SU-DHL-6 (cell line): ENCODE results near the gene GUK1.

Source experiments
- H2AFZ ChIP-seq: fragments of 200-600 bp; sonication (generic); 2 replicates; pipeline ENCODE4 v1.6.1; 2014; ENCODE audit warnings: low read depth, mild to moderate bottlenecking, moderate library complexity, mixed read lengths, antibody characterized with exemption, low read length; ENCODE audit not compliant: severe bottlenecking
- H3F3A ChIP-seq: fragments of 200-600 bp; shearing (Covaris generic); 2 replicates; pipeline ENCODE4 v1.6.0; 2016; ENCODE audit warnings: antibody characterized with exemption, mild to moderate bottlenecking; ENCODE audit not compliant: insufficient read depth
- H3K27ac ChIP-seq: fragments of 200-600 bp; sonication (generic); 2 replicates; pipeline ENCODE4 v1.5.1; 2016; ENCODE audit warnings: low read depth, mild to moderate bottlenecking, low read length, moderate library complexity, mixed read lengths
- H3K27me3 ChIP-seq: fragments of 200-600 bp; sonication (generic), shearing (Covaris generic); 2 replicates; pipeline ENCODE4 v1.6.0; 2014; ENCODE audit warnings: mild to moderate bottlenecking, low read length
- H3K36me3 ChIP-seq: fragments of 200-600 bp; sonication (generic); 2 replicates; pipeline ENCODE4 v1.6.1; 2014; ENCODE audit warnings: mild to moderate bottlenecking, low read length, mixed read lengths
- H3K4me2 ChIP-seq: fragments of 300-600, 200-600 bp; shearing (Covaris generic), sonication (generic); 2 replicates; pipeline ENCODE4 v1.6.0; 2014; ENCODE audit warnings: low read length, low read depth, mild to moderate bottlenecking; ENCODE audit not compliant: poor library complexity, severe bottlenecking
- H3K4me3 ChIP-seq: fragments of 200-600 bp; sonication (generic); 2 replicates; pipeline ENCODE4 v1.5.1; 2014; ENCODE audit warnings: antibody characterized with exemption, low read length, mild to moderate bottlenecking, mixed read lengths; ENCODE audit not compliant: insufficient read depth, poor library complexity, severe bottlenecking
- H3K79me2 ChIP-seq: fragments of 200-600 bp; sonication (generic); 2 replicates; pipeline ENCODE4 v1.6.1; 2014; ENCODE audit warnings: mild to moderate bottlenecking, low read length, moderate library complexity; ENCODE audit not compliant: insufficient read depth
- H3K9ac ChIP-seq: fragments of 200-600 bp; sonication (generic); 2 replicates; pipeline ENCODE4 v1.7.0; 2014; ENCODE audit warnings: mild to moderate bottlenecking, low read length
- H3K9me2 ChIP-seq: fragments of 200-600 bp; sonication (generic); replicated peaks from 2 replicates; pipeline ENCODE4 v1.6.1; 2014; ENCODE audit warnings: low read length; ENCODE audit not compliant: insufficient read depth
- H3K9me3 ChIP-seq: fragments of 200-600 bp; sonication (generic); 2 replicates; pipeline ENCODE4 v1.6.1; 2014; ENCODE audit warnings: low read length, mixed read lengths; ENCODE audit not compliant: insufficient read depth
- H4K20me1 ChIP-seq: fragments of 200-600 bp; sonication (generic); 2 replicates; pipeline ENCODE4 v1.6.1; 2014; ENCODE audit warnings: low read depth, mild to moderate bottlenecking, antibody characterized with exemption, low read length, moderate library complexity, mixed read lengths
- EZH2phosphoT487 ChIP-seq: fragments of 200-600 bp; sonication (generic), shearing (Covaris generic); conservative IDR thresholded peaks from 2 replicates; pipeline ENCODE4 v1.6.1; 2018; ENCODE audit warnings: mild to moderate bottlenecking, antibody characterized with exemption, low read length, moderate library complexity, mixed read lengths
- TF ChIP-seq, protein P1 (sequence below): fragments of 200-600 bp; sonication (generic); IDR thresholded peaks from one replicate; pipeline ENCODE4 v1.5.1; 2017; ENCODE audit warnings: antibody characterized with exemption, mild to moderate bottlenecking, low read length, moderate library complexity; ENCODE audit not compliant: insufficient read depth, poor library complexity, severe bottlenecking

GUK1 gene

DNA sequence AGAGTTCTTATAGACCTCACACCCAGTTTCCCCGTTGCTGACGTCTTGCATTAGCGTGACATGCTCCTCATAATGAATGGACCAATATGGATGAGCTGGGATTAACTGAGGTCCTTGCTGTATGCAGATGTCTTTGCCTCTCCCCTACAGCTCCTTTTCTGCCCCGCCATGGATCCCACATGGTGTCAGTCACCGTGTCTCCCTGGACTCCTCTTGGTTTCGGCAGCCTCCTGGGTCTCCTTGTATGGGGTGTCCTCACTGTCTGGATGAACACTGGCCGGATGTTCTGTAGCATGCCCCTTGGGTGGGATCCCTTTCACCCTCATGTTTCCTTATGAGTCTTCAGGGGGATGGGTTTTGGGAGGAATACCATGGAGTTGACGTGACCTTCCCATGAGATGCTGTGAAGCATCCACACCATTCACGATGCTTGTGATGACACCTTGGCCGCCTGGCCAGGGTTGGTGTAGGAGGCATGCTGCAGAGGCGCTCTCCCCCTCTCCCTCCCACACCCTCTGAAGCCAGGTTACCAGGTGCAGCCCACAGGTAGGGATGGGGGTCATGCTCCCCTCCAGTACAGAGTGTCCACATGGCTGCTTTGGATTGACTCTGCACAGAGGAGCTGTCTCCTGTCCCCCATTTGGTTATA is 14.1 kb downstream of the GUK1 start:
- TF ChIP-seq, protein P1, sequence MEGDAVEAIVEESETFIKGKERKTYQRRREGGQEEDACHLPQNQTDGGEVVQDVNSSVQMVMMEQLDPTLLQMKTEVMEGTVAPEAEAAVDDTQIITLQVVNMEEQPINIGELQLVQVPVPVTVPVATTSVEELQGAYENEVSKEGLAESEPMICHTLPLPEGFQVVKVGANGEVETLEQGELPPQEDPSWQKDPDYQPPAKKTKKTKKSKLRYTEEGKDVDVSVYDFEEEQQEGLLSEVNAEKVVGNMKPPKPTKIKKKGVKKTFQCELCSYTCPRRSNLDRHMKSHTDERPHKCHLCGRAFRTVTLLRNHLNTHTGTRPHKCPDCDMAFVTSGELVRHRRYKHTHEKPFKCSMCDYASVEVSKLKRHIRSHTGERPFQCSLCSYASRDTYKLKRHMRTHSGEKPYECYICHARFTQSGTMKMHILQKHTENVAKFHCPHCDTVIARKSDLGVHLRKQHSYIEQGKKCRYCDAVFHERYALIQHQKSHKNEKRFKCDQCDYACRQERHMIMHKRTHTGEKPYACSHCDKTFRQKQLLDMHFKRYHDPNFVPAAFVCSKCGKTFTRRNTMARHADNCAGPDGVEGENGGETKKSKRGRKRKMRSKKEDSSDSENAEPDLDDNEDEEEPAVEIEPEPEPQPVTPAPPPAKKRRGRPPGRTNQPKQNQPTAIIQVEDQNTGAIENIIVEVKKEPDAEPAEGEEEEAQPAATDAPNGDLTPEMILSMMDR: no peak
- no peak for TF ChIP-seq EZH2phosphoT487
- no peaks in the 10 kb centered on the region for H3K27me3 ChIP-seq
- no peaks in the 10 kb centered on the region for H3K9me2 ChIP-seq
- no peak overlapping the region for H2AFZ ChIP-seq
- no peak overlapping the region for H3K4me3 ChIP-seq
- H3K79me2 ChIP-seq: no peaks in the 10 kb centered on the region
- no peaks in the 10 kb centered on the region for H3K9me3 ChIP-seq
- no peak overlapping the region for H3K27ac ChIP-seq
- H3F3A ChIP-seq: no peaks in the 10 kb centered on the region
- no peaks in the 10 kb centered on the region; the same call in 1 of the 2 replicates for H4K20me1 ChIP-seq
- H3K4me2 ChIP-seq: no peak overlapping the region
- H3K9ac ChIP-seq: no peak overlapping the region
- no peaks in the 10 kb centered on the region for H3K36me3 ChIP-seq

DNA sequence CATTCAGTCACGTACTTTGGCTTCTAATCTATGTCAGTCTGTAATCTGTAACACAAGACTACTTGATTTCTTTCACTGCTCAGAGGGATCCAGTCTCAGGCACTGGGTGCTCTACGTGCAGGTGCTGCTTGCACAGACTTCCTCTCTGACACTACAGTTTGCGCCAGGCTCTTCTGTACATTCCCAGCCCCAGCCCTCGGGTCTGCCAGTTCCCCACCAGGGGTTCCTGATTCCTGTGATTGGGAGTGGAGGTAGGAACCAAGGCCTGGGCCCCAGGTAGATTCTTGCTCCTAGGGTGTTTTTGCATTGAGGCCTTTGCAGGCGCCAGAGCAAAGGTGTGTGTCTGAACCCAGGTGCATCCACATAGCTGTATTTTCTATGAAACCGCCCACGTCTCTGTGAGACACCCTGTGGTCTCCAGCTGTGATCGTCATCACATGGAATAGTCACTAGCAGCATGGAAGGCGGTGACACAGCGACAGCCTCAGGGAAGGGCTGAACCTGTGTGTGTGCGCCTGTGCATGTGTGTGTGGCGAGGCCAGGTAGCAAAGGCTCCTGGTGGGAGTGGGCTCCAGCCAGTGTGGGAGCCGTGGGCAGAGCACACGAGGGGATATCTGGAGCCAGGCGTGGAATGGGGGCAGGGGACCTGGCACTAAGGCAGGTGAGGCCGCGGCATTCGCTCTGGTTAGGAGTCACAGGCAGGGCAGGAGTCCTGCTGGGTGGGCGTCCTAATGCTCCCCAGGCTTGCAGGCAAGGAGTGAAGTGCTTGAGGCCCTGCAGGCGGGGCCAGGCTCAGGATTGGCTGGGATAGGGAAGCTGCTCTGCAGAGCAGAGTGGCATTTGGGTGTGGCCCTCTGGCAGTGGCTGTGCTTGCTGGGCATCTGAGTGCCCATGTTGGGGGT is 14.8 kb downstream of the GUK1 start:
- Histone ChIP-seq H3F3A (no peaks in the 10 kb centered on the region), H3K27ac (no peak overlapping the region), H3K27me3 (no peaks in the 10 kb centered on the region), H3K4me2 (no peak overlapping the region), H2AFZ (no peak overlapping the region), H3K36me3 (no peaks in the 10 kb centered on the region), H3K9me2 (no peaks in the 10 kb centered on the region), H3K9me3 (no peaks in the 10 kb centered on the region), H3K4me3 (no peak overlapping the region), H3K9ac (no peak overlapping the region), H4K20me1 (no peaks in the 10 kb centered on the region; the same call in 1 of the 2 replicates), H3K79me2 (no peaks in the 10 kb centered on the region)
- TF ChIP-seq, protein P1: no peak
- TF ChIP-seq EZH2phosphoT487: no peak

DNA sequence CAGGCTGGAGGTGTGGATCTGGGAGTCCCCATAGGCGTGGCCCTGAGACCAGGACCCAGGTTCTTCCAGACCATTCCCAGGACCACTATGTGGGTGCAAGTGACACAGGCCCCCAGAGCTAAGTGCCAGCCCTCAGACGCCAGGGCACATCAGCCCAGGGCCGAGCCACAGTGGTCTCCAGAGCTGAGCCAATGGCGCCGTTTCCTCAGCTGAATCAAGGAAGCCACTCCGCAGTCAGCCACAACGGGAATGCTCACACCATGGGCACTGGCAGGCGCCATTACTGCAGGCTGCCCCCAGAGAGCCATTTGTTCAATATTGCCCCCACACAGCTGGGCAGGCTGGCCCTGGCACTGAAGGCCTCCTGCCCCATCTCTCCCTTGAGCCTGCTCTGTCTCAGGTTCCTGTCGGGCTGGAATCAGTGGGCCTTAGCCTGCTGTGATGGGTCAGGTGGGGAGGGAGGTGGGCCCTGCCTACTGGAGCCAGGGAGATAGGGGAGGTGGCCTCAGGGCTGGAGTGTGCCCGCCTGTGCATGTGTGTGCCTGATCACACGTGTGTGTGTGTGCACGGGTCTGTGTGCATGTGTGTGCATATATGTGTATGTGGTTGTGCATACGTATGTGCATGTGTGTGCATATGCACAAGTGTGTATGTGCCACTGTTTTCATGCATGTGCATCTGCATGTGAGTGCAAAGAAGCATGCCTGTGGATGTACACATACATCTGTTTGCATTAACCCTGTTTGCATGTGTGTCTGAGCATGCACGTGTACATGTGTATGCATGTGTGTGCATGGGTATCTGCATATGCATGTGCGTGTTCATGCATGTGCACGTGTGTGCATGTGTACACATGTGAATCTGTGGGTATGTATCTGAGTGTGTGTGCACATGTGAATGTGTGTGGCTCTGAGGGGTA is 15.8 kb downstream of the GUK1 start:
- Histone ChIP-seq H3K9me2 (no peaks in the 10 kb centered on the region), H3K27me3 (no peaks in the 10 kb centered on the region), H3K9ac (no peak overlapping the region), H3K36me3 (no peaks in the 10 kb centered on the region), H3K79me2 (no peaks in the 10 kb centered on the region), H3K4me2 (no peak overlapping the region), H3K27ac (no peak overlapping the region), H2AFZ (no peak overlapping the region), H3K4me3 (no peak overlapping the region), H4K20me1 (no peaks in the 10 kb centered on the region; the same call in 1 of the 2 replicates), H3K9me3 (no peaks in the 10 kb centered on the region), H3F3A (no peaks in the 10 kb centered on the region)
- TF ChIP-seq, protein P1: no peak
- no peak for TF ChIP-seq EZH2phosphoT487
